MCF 10A (cell line): ENCODE measurements around the gene RPL22. TPM values are rescaled to one million over a fixed set of nuclear protein-coding genes. Genes with fewer than 3 reads are reported as not detected.
A peak's percentile ranks its signal among the peaks of the same experiment; 100 is the strongest.

Experiments
- BruUV-seq: library from RNA; stranded (reverse); fragments of 400-500 nt; replicated peaks from 2 replicates; lab custom pipeline; 2021; lab: Mats Ljungman, UMichigan
- CTCF ChIA-PET: fragments of 300-600 bp; sonication (Branson Sonifier 250); formaldehyde crosslinking; extraction: SDS; loops from one replicate; lab custom pipeline; 2021; ENCODE audit warnings: antibody characterized with exemption, inconsistent platforms; lab: Yijun Ruan, JAX
- POLR2A ChIA-PET: fragments of 300-600, 350-650 bp; sonication (Branson Sonifier 250); formaldehyde crosslinking; extraction: SDS; loops from one replicate; lab custom pipeline; 2020; ENCODE audit warnings: antibody characterized with exemption, inconsistent platforms; lab: Yijun Ruan, JAX
- DNase-seq: peaks from one replicate; pipeline ENCODE4 v3.0.0-alpha.2; 2018; ENCODE audit not compliant: unreplicated experiment
- H3K27ac Mint-ChIP-seq: one replicate; pipeline ENCODE4 v1.8.0; 2022; ENCODE audit warnings: mild to moderate bottlenecking, low read depth, mixed read lengths; ENCODE audit not compliant: unreplicated experiment
- H3K27me3 Mint-ChIP-seq: one replicate; pipeline ENCODE4 v1.8.0; 2022; ENCODE audit warnings: mixed read lengths; ENCODE audit not compliant: insufficient read depth, unreplicated experiment
- H3K36me3 Mint-ChIP-seq: one replicate; pipeline ENCODE4 v1.8.0; 2022; ENCODE audit warnings: mild to moderate bottlenecking, moderate library complexity, mixed read lengths; ENCODE audit not compliant: insufficient read depth, unreplicated experiment
- H3K4me1 Mint-ChIP-seq: one replicate; pipeline ENCODE4 v1.8.0; 2022; ENCODE audit warnings: mixed read lengths; ENCODE audit not compliant: insufficient read depth, unreplicated experiment
- H3K4me3 Mint-ChIP-seq: one replicate; pipeline ENCODE4 v1.8.0; 2022; ENCODE audit warnings: mild to moderate bottlenecking, moderate library complexity, mixed read lengths; ENCODE audit not compliant: unreplicated experiment
- H3K9me3 Mint-ChIP-seq: one replicate; pipeline ENCODE4 v1.8.0; 2022; ENCODE audit warnings: mixed read lengths; ENCODE audit not compliant: unreplicated experiment
- intact Hi-C: fragments of 100-400 bp; cut with micrococcal nuclease; formaldehyde crosslinking; loops from 2 replicates; pipeline ENCODE4 v1.14.1; 2022
- total RNA-seq: library from RNA; stranded (reverse); gene quantifications from 2 replicates; pipeline ENCODE4 v1.2.3, GENCODE V29; 2022
- TF ChIP-seq, protein P1 (sequence below): fragments of 200-600 bp; IDR thresholded peaks from one replicate; pipeline ENCODE4 v1.8.0; 2022; ENCODE audit warnings: antibody characterized with exemption, mild to moderate bottlenecking; ENCODE audit not compliant: unreplicated experiment

Gene RPL22
- total RNA-seq, 1 experiment from 2014 or later = 477 TPM

DNA sequence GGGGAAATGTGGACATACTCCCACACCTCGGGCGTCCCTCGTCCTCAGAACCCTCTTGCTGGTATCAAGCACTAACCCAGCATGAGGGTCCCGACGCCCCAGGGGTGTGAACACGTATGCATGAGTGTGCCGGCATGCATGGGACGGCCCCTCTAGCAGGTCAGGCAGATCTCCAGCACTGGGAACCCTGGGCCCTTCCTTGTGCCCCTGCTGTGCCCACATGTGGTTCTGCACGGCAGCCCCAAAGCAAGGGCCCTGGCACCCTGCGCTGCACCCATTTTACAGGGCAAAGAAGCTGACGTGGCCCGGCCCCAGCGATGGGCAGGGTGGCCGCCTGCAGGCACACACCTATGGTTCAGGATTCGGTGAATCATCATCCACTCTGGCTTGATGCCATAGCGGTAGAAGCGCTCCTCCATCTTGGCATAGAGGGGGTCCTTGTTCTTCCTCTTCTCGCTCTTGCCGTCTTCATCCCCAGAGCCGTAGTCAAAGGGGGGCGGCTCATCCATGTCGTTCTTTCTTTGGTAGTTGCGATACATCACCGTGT, 53.5 kb downstream of the RPL22 start:
- peak; percentile 65 for DNase-seq
- CTCF ChIA-PET = interaction anchor here (0.5 to 1.1 kb wide), 5 partner anchors 11 to 632 kb away, joined by 3 to 4 read pairs (median 3); no protein-coding TSS in a partner anchor
- TF ChIP-seq, protein P1, sequence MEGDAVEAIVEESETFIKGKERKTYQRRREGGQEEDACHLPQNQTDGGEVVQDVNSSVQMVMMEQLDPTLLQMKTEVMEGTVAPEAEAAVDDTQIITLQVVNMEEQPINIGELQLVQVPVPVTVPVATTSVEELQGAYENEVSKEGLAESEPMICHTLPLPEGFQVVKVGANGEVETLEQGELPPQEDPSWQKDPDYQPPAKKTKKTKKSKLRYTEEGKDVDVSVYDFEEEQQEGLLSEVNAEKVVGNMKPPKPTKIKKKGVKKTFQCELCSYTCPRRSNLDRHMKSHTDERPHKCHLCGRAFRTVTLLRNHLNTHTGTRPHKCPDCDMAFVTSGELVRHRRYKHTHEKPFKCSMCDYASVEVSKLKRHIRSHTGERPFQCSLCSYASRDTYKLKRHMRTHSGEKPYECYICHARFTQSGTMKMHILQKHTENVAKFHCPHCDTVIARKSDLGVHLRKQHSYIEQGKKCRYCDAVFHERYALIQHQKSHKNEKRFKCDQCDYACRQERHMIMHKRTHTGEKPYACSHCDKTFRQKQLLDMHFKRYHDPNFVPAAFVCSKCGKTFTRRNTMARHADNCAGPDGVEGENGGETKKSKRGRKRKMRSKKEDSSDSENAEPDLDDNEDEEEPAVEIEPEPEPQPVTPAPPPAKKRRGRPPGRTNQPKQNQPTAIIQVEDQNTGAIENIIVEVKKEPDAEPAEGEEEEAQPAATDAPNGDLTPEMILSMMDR = no peak
- Mint-ChIP-seq H3K9me3 (no peaks in the 10 kb centered on the region), H3K36me3 (no peaks in the 10 kb centered on the region), H3K27ac (no peak overlapping the region), H3K4me1 (peaks cover 6% of the 10 kb centered on the region), H3K27me3 (no peaks in the 10 kb centered on the region), H3K4me3 (no peak overlapping the region)
- intact Hi-C loops = no loop called here
- no TSS peak for BruUV-seq
- POLR2A ChIA-PET = interaction anchor here (3.1 kb wide), 1 partner anchor 12 kb away, joined by 10 read pairs; no protein-coding TSS in a partner anchor

DNA sequence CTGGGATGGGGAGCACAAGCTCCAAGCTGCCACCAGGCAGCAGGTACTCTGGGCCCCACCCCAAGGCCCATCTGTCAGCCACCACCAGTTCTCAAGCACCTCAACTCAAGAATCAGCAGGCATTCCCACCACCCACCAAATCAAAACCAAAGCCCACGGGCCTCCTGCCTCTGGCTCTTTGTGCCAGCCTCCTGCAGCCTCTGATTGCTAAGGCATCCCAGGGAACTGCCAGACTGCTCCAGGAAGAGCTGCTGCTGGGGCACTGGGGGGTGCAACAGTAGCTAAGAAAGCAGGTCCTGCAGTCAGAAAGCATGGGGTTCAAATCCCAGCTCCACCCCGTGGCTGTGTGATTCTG, 54.0 kb downstream of the RPL22 start:
- peaks cover 6% of the 10 kb centered on the region for H3K4me1 Mint-ChIP-seq
- no peak for DNase-seq
- BruUV-seq = no TSS peak
- H3K4me3 Mint-ChIP-seq = no peak overlapping the region
- CTCF ChIA-PET = interaction anchor here (0.5 to 0.7 kb wide), 3 partner anchors 11 to 631 kb away, joined by 3 to 4 read pairs (median 4); no protein-coding TSS in a partner anchor
- H3K9me3 Mint-ChIP-seq = no peaks in the 10 kb centered on the region
- intact Hi-C loops = no loop called here
- H3K27me3 Mint-ChIP-seq = no peaks in the 10 kb centered on the region
- POLR2A ChIA-PET = interaction anchor here (3.1 kb wide), 1 partner anchor 12 kb away, joined by 10 read pairs; no protein-coding TSS in a partner anchor
- H3K27ac Mint-ChIP-seq = no peak overlapping the region
- no peaks in the 10 kb centered on the region for H3K36me3 Mint-ChIP-seq
- TF ChIP-seq, protein P1 = no peak

DNA sequence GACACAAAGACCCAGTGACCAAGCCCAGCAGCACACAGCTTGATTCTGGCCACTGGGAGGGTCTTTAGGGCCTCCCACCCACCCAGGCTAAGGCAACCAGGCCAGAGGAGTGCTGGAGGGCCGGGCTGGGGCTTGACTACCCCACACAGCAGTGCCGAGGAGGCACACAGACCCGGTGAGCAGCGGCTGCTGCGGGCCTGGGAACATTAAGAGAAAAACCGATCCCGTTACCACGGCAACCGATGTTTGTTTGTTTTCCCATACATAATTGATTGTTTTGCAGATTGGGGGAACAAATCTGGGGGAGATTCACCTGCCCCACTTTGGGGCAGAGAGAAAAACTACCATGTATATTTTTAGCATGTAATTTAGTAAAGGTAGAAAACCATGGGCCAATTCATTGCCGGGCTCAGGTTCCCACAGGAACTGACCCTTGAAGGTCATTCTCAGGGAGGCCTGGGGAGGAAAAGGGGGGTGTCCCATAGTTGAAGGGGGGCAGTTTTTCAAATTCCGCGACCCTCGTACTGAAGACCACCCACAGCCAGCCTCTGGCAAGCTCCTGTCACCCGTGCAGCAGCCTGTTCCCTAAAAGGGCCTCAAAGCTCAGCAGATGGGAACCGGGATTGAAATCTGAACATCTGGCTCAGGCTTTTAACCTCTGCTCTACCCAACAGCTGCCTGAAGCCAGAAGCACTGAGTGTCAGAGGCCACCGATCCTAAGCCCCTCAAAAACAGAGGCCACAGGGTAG, 54.6 kb downstream of the RPL22 start:
- TF ChIP-seq, protein P1 = no peak
- H3K27ac Mint-ChIP-seq = no peak overlapping the region
- CTCF ChIA-PET = interaction anchor here (0.5 to 0.6 kb wide), 2 partner anchors 12 to 102 kb away, joined by 4 read pairs; no protein-coding TSS in a partner anchor
- intact Hi-C loops = no loop called here
- DNase-seq = no peak
- no TSS peak for BruUV-seq
- no peaks in the 10 kb centered on the region for H3K9me3 Mint-ChIP-seq
- no peaks in the 10 kb centered on the region for H3K36me3 Mint-ChIP-seq
- POLR2A ChIA-PET = interaction anchor here (3.1 kb wide), 1 partner anchor 13 kb away, joined by 10 read pairs; no protein-coding TSS in a partner anchor
- no peaks in the 10 kb centered on the region for H3K27me3 Mint-ChIP-seq
- H3K4me1 Mint-ChIP-seq = peaks cover 6% of the 10 kb centered on the region
- no peak overlapping the region for H3K4me3 Mint-ChIP-seq

DNA sequence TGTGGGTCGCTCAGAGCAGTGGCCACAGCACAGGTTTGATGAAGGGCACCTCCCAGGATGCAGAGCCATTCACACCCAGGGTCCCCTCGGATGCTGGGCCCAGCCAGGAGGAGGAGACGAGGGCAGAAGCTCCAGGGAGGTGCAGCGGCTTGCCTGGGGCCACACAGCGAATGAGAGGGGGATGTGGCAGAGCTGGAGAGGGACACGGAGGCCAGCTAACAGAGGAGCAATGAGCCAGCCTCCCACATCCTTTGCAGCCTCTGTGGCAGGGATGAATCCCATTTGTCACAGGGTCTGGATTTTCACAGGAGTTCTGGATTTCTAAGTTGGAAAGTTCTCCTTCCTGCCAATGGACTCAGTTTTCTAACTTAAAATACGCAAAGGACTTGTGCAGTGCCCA, 55.2 kb downstream of the RPL22 start:
- H3K27me3 Mint-ChIP-seq = no peaks in the 10 kb centered on the region
- POLR2A ChIA-PET = interaction anchor here (3.1 kb wide), 1 partner anchor 13 kb away, joined by 10 read pairs; no protein-coding TSS in a partner anchor
- intact Hi-C loops = no loop called here
- no peak for DNase-seq
- BruUV-seq = no TSS peak
- no peak overlapping the region for H3K4me3 Mint-ChIP-seq
- TF ChIP-seq, protein P1 = no peak
- H3K4me1 Mint-ChIP-seq = peaks cover 6% of the 10 kb centered on the region
- H3K27ac Mint-ChIP-seq = no peak overlapping the region
- no peaks in the 10 kb centered on the region for H3K9me3 Mint-ChIP-seq
- no peaks in the 10 kb centered on the region for H3K36me3 Mint-ChIP-seq
- CTCF ChIA-PET = no interaction called here
